ENCODE data around the gene SMARCD3. TPM values are rescaled to one million over a fixed set of nuclear protein-coding genes. Genes with fewer than 3 reads are reported as not detected.

SMARCD3 gene
- total RNA-seq, 1 experiment from 2014 or later = 27.8 TPM

DNA sequence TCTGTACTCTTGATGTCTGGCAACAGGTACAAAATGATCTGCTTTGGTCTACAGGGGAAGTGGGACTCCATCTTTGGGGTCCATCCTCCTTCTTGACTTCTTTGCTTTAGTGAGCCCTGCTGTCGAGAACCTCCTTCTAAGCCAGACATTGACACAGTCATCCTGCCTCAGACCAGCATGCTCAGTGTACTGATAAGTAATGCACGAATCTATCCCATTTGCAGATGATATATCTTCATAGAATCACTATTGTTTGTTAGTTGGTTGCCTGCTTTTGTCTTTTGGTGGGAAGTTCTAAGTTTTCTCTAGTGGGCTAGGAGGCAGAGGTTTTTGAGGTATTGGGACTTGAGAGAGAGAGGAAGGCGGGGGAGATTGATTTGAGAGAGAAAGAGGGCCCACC lies 47.1 kb downstream of the SMARCD3 start:
- Histone ChIP-seq H3K36me3 (ENCODE audit: control insufficient read depth, insufficient read depth, low read length) (no peaks in the 10 kb centered on the region), H3K27ac (ENCODE audit: low read length) (no peak overlapping the region), H3K9me3 (ENCODE audit: control insufficient read depth, insufficient read depth, low read depth, low read length) (no peaks in the 10 kb centered on the region), H3K4me1 (ENCODE audit: control insufficient read depth, insufficient read depth, low read length) (no peaks in the 10 kb centered on the region), H3K4me3 (ENCODE audit: low read depth in 2 of 2, low read length in 2 of 2) (no peak overlapping the region), H3K27me3 (ENCODE audit: control insufficient read depth, insufficient read depth, low read length) (0 out of 2 replicates have a peak, but pooled peaks cover 2% of the 10 kb centered on the region)
- POLR2A ChIA-PET = no interaction called here
- intact Hi-C loops (cut with micrococcal nuclease; ENCODE audit: unreplicated experiment) = no loop called here
- in situ Hi-C loops (cut with HindIII; ENCODE audit: low pct_unique_long_range_greater_than_20kb, low sequenced_read_pairs) = no loop called here
- no TSS peak for BruUV-seq (replicated peaks)
- CTCF ChIA-PET = no interaction called here
- TF ChIP-seq, protein P1, sequence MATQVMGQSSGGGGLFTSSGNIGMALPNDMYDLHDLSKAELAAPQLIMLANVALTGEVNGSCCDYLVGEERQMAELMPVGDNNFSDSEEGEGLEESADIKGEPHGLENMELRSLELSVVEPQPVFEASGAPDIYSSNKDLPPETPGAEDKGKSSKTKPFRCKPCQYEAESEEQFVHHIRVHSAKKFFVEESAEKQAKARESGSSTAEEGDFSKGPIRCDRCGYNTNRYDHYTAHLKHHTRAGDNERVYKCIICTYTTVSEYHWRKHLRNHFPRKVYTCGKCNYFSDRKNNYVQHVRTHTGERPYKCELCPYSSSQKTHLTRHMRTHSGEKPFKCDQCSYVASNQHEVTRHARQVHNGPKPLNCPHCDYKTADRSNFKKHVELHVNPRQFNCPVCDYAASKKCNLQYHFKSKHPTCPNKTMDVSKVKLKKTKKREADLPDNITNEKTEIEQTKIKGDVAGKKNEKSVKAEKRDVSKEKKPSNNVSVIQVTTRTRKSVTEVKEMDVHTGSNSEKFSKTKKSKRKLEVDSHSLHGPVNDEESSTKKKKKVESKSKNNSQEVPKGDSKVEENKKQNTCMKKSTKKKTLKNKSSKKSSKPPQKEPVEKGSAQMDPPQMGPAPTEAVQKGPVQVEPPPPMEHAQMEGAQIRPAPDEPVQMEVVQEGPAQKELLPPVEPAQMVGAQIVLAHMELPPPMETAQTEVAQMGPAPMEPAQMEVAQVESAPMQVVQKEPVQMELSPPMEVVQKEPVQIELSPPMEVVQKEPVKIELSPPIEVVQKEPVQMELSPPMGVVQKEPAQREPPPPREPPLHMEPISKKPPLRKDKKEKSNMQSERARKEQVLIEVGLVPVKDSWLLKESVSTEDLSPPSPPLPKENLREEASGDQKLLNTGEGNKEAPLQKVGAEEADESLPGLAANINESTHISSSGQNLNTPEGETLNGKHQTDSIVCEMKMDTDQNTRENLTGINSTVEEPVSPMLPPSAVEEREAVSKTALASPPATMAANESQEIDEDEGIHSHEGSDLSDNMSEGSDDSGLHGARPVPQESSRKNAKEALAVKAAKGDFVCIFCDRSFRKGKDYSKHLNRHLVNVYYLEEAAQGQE (IDR thresholded peaks at IDR 0.05; ENCODE audit: insufficient read depth in 1 of 2, low read depth in 2 of 2, low read length in 1 of 2) = no peak
- TF ChIP-seq SIN3A (IDR thresholded peaks at IDR 0.05; ENCODE audit: borderline replicate concordance, insufficient read depth, low read depth, low read length) (no peak), TCF7L2 (IDR thresholded peaks at IDR 0.05; ENCODE audit: low read depth, low read length) (no peak), POLR2AphosphoS5 (IDR thresholded peaks at IDR 0.05; ENCODE audit: low read depth, low read length) (no peak)
- TF ChIP-seq, protein P2, sequence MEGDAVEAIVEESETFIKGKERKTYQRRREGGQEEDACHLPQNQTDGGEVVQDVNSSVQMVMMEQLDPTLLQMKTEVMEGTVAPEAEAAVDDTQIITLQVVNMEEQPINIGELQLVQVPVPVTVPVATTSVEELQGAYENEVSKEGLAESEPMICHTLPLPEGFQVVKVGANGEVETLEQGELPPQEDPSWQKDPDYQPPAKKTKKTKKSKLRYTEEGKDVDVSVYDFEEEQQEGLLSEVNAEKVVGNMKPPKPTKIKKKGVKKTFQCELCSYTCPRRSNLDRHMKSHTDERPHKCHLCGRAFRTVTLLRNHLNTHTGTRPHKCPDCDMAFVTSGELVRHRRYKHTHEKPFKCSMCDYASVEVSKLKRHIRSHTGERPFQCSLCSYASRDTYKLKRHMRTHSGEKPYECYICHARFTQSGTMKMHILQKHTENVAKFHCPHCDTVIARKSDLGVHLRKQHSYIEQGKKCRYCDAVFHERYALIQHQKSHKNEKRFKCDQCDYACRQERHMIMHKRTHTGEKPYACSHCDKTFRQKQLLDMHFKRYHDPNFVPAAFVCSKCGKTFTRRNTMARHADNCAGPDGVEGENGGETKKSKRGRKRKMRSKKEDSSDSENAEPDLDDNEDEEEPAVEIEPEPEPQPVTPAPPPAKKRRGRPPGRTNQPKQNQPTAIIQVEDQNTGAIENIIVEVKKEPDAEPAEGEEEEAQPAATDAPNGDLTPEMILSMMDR (IDR thresholded peaks at IDR 0.05) = no peak
- DNase-seq (ENCODE audit: low read depth, low spot score) = no peak
- no peak for ATAC-seq

DNA sequence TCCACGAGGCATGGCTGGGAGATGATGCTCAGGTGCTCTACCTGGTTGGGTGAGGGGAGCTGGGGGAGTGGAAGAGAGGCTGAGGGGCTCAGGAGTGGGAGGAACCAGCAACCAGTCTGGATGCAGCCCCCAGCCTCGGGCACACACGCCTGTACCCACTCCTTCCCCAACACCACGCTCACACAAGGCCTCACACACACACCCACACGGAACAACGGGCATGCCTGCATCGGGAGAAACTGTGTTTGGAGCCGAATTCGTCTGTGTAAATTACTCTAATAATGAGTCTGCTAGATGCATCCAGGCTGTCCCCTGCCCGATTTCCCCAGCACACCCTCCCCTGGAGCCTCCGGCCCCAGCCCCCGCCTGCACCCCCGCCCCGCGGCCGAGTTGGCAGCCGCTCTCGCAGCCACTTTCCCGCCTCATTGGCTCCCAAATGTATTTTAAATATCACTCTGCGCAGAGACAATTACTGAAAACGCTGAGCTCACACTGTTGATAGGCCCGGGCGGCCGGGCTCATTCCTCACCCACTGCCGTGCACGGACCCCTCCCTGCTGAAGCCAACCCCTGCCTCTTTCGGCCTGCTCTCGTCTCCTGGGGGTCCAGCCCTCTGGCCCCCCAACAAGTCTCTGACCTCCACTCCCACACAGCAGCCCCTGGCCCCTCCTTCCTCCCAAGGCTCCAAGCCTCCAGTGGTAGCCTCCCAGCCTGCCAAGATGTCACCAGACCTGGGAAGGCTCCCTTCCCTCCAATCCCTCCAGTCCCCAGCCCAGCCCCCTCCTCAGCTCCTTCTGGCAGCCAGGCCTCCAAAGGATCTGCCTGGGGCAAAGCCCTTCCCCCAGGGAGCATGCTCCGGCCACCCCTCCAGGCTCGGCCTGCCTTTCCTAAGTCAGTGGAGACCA lies 49.3 kb downstream of the SMARCD3 start:
- TF ChIP-seq POLR2AphosphoS5 (IDR thresholded peaks at IDR 0.05; ENCODE audit: low read depth, low read length) (no peak), SIN3A (IDR thresholded peaks at IDR 0.05; ENCODE audit: borderline replicate concordance, insufficient read depth, low read depth, low read length) (no peak), TCF7L2 (IDR thresholded peaks at IDR 0.05; ENCODE audit: low read depth, low read length) (no peak)
- TF ChIP-seq, protein P1 (IDR thresholded peaks at IDR 0.05; ENCODE audit: insufficient read depth in 1 of 2, low read depth in 2 of 2, low read length in 1 of 2) = no peak
- TF ChIP-seq, protein P2 (IDR thresholded peaks at IDR 0.05) = no peak
- ATAC-seq = no peak
- Histone ChIP-seq H3K4me1 (ENCODE audit: control insufficient read depth, insufficient read depth, low read length) (no peaks in the 10 kb centered on the region), H3K36me3 (ENCODE audit: control insufficient read depth, insufficient read depth, low read length) (no peaks in the 10 kb centered on the region), H3K27ac (ENCODE audit: low read length) (no peak overlapping the region), H3K4me3 (ENCODE audit: low read depth in 2 of 2, low read length in 2 of 2) (no peak overlapping the region), H3K9me3 (ENCODE audit: control insufficient read depth, insufficient read depth, low read depth, low read length) (no peaks in the 10 kb centered on the region), H3K27me3 (ENCODE audit: control insufficient read depth, insufficient read depth, low read length) (peaks cover 7% of the 10 kb centered on the region)
- intact Hi-C loops (cut with micrococcal nuclease; ENCODE audit: unreplicated experiment) = no loop called here
- no peak for DNase-seq (ENCODE audit: low read depth, low spot score)
- ChIA-PET POLR2A (interaction anchor here (0.7 kb wide), 1 partner anchor 821 kb away, joined by 3 read pairs; no protein-coding TSS in a partner anchor), CTCF (interaction anchor here (0.7 kb wide), 1 partner anchor 69 kb away, joined by 20 read pairs; no protein-coding TSS in a partner anchor)
- in situ Hi-C loops (cut with HindIII; ENCODE audit: low pct_unique_long_range_greater_than_20kb, low sequenced_read_pairs) = no loop called here
- no TSS peak for BruUV-seq (replicated peaks)

Data from Panc1 (cell line).